K562 (cell line): ENCODE data around the gene MYOZ3.

ENCODE experiments used
- ARID2 ChIP-seq: fragments of 450-650 bp; IDR thresholded peaks from 2 replicates; pipeline ENCODE4 v1.6.1; 2017; ENCODE audit warnings: antibody characterized with exemption, mild to moderate bottlenecking
- FOS ChIP-seq: IDR thresholded peaks from 3 replicates; pipeline ENCODE4 v1.6.1; 2011; ENCODE audit not compliant: insufficient read length; ENCODE audit errors: extremely low read depth
- MAFK ChIP-seq: IDR thresholded peaks from 2 replicates; pipeline ENCODE4 v1.6.1; 2011; ENCODE audit warnings: low read length, improper control_type of control experiment
- NRF1 ChIP-seq, 2 experiments: fragments of 450-650 bp; IDR thresholded peaks in 1 of 2; conservative IDR thresholded peaks in 1 of 2; 2 replicates each; pipeline ENCODE4 v1.6.1; 2014; ENCODE audit warnings: mild to moderate bottlenecking in 2 of 2
- POLR2AphosphoS5 ChIP-seq: IDR thresholded peaks from 2 replicates; pipeline ENCODE4 v1.6.1; 2011; ENCODE audit warnings: mild to moderate bottlenecking, low read depth, low read length, moderate library complexity; ENCODE audit not compliant: control insufficient read depth, insufficient read depth
- SMARCA5 ChIP-seq: fragments of 450-650 bp; IDR thresholded peaks from 2 replicates; pipeline ENCODE4 v1.6.1; 2016
- SP1 ChIP-seq: sonication (generic); formaldehyde crosslinking; IDR thresholded peaks from 2 replicates; pipeline ENCODE4 v1.8.1; 2022; ENCODE audit warnings: mild to moderate bottlenecking, missing genetic modification reagents
- TF ChIP-seq, protein P1 (sequence below), 3 experiments: IDR thresholded peaks in 2 of 3; conservative IDR thresholded peaks in 1 of 3; 2 replicates each; pipeline ENCODE4 v1.5.1; 2011 to 2012; ENCODE audit warnings: low read length in 3 of 3, mild to moderate bottlenecking in 3 of 3, control low read depth in 2 of 3, improper control_type of control experiment in 1 of 3, inconsistent platforms in 1 of 3, low read depth in 1 of 3, mixed read lengths in 1 of 3, moderate library complexity in 1 of 3; ENCODE audit not compliant: insufficient read depth in 2 of 3

DNA sequence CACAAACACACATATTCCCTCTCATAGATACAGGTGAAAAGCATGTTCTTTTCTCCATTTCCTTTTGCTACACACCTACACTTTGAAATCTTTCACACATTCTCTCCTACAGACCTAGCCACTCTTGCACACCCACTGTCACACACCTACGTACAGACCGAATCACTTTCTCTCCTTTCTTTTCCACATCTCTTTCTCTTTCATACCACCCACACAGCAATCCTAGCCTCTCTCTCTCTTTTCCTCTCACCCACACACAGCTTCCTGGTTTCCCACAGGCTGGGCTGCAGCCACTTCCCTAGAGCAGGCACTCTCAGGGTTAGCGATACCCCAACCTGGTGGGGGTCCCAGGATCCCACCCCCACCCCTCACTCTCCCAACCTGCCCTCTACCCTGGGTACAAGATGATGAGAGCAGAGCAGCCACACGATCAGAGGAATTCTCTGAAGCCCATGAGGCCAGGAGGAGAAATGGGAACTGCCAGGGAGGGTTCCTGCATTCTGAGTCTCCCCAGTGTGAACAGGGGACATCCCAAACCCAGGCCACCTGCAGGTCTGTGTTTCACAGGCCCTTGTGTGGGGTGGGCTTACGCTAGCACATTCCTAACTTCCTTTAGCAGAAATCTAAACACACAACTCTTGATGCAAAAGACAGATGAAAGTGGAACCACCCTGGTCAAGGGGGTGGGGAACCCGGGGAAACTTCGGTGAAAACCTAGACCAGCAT lies 37.7 kb upstream of the MYOZ3 start:
- TF ChIP-seq FOS (no peak), SP1 (no peak), NRF1 (conservative IDR thresholded peaks at IDR 0.05 in 1 of 2, IDR thresholded peaks at IDR 0.05 in 1 of 2) (no peak), ARID2 (no peak), MAFK (no peak), POLR2AphosphoS5 (no peak), SMARCA5 (no peak)
- TF ChIP-seq, protein P1, sequence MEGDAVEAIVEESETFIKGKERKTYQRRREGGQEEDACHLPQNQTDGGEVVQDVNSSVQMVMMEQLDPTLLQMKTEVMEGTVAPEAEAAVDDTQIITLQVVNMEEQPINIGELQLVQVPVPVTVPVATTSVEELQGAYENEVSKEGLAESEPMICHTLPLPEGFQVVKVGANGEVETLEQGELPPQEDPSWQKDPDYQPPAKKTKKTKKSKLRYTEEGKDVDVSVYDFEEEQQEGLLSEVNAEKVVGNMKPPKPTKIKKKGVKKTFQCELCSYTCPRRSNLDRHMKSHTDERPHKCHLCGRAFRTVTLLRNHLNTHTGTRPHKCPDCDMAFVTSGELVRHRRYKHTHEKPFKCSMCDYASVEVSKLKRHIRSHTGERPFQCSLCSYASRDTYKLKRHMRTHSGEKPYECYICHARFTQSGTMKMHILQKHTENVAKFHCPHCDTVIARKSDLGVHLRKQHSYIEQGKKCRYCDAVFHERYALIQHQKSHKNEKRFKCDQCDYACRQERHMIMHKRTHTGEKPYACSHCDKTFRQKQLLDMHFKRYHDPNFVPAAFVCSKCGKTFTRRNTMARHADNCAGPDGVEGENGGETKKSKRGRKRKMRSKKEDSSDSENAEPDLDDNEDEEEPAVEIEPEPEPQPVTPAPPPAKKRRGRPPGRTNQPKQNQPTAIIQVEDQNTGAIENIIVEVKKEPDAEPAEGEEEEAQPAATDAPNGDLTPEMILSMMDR (IDR thresholded peaks at IDR 0.05 in 2 of 3, conservative IDR thresholded peaks at IDR 0.05 in 1 of 3; ENCODE audit: insufficient read depth in 2 of 3, low read depth in 1 of 3, low read length in 3 of 3): no peak
